HEK293 (cell line): Measurements from ENCODE around the gene PLEKHA3.

Experiments
- AEBP2 ChIP-seq: fragments of 450-650 bp; formaldehyde crosslinking; IDR thresholded peaks from 2 replicates; pipeline ENCODE4 v1.5.1; 2016; ENCODE audit warnings: missing biosample characterization, missing genetic modification characterization, borderline replicate concordance
- GLI4 ChIP-seq: fragments of 450-650 bp; formaldehyde crosslinking; IDR thresholded peaks from 2 replicates; pipeline ENCODE4 v1.5.1; 2016; ENCODE audit warnings: missing biosample characterization, missing genetic modification characterization
- GLIS2 ChIP-seq: fragments of 450-650 bp; formaldehyde crosslinking; IDR thresholded peaks from 2 replicates; pipeline ENCODE4 v1.5.1; 2016; ENCODE audit warnings: missing biosample characterization, missing genetic modification characterization
- IKZF3 ChIP-seq: fragments of 450-650 bp; IDR thresholded peaks from 2 replicates; pipeline ENCODE4 v1.5.0; 2018; ENCODE audit warnings: missing biosample characterization, mild to moderate bottlenecking, missing genetic modification characterization, moderate library complexity
- KLF10 ChIP-seq: fragments of 450-650 bp; IDR thresholded peaks from 2 replicates; pipeline ENCODE4 v1.5.1; 2018; ENCODE audit warnings: missing biosample characterization, mild to moderate bottlenecking, missing genetic modification characterization
- KLF17 ChIP-seq: fragments of 450-650 bp; formaldehyde crosslinking; IDR thresholded peaks from 2 replicates; pipeline ENCODE4 v1.5.1; 2016; ENCODE audit warnings: missing biosample characterization, missing genetic modification characterization
- KLF9 ChIP-seq: fragments of 450-650 bp; formaldehyde crosslinking; IDR thresholded peaks from 2 replicates; pipeline ENCODE4 v1.5.1; 2016; ENCODE audit warnings: missing biosample characterization, missing genetic modification characterization, low read depth
- OVOL3 ChIP-seq: fragments of 450-650 bp; formaldehyde crosslinking; IDR thresholded peaks from 2 replicates; pipeline ENCODE4 v1.5.1; 2016; ENCODE audit warnings: missing biosample characterization, missing genetic modification characterization
- RBAK ChIP-seq: fragments of 450-650 bp; formaldehyde crosslinking; IDR thresholded peaks from 2 replicates; pipeline ENCODE4 v1.5.1; 2016; ENCODE audit warnings: missing biosample characterization, missing genetic modification characterization
- WT1 ChIP-seq: fragments of 450-650 bp; formaldehyde crosslinking; IDR thresholded peaks from 2 replicates; pipeline ENCODE4 v1.5.1; 2016; ENCODE audit warnings: missing biosample characterization, missing genetic modification characterization
- YY1 ChIP-seq: fragments of 450-650 bp; formaldehyde crosslinking; IDR thresholded peaks from 2 replicates; pipeline ENCODE4 v1.5.1; 2018; ENCODE audit warnings: missing biosample characterization, missing genetic modification characterization
- ZBTB44 ChIP-seq: fragments of 450-650 bp; IDR thresholded peaks from 2 replicates; pipeline ENCODE4 v1.5.1; 2018; ENCODE audit warnings: missing biosample characterization, mild to moderate bottlenecking, missing genetic modification characterization
- ZBTB7A ChIP-seq: fragments of 450-650 bp; formaldehyde crosslinking; IDR thresholded peaks from 2 replicates; pipeline ENCODE4 v1.5.1; 2016; ENCODE audit warnings: low read depth, missing biosample characterization, missing genetic modification characterization
- ZFP37 ChIP-seq: fragments of 450-650 bp; formaldehyde crosslinking; IDR thresholded peaks from 2 replicates; pipeline ENCODE4 v1.5.1; 2016; ENCODE audit warnings: missing biosample characterization, missing genetic modification characterization
- ZNF146 ChIP-seq: fragments of 450-650 bp; formaldehyde crosslinking; IDR thresholded peaks from 2 replicates; pipeline ENCODE4 v1.5.1; 2016; ENCODE audit warnings: missing biosample characterization, missing genetic modification characterization
- ZNF223 ChIP-seq: fragments of 450-650 bp; formaldehyde crosslinking; IDR thresholded peaks from 2 replicates; pipeline ENCODE4 v1.5.1; 2016; ENCODE audit warnings: missing biosample characterization, missing genetic modification characterization
- ZNF24 ChIP-seq: fragments of 450-650 bp; formaldehyde crosslinking; IDR thresholded peaks from 2 replicates; pipeline ENCODE4 v1.5.1; 2016; ENCODE audit warnings: missing biosample characterization, missing genetic modification characterization
- ZNF248 ChIP-seq: fragments of 450-650 bp; formaldehyde crosslinking; IDR thresholded peaks from 2 replicates; pipeline ENCODE4 v1.5.1; 2017; ENCODE audit warnings: missing biosample characterization, missing genetic modification characterization
- ZNF280C ChIP-seq: fragments of 450-650 bp; formaldehyde crosslinking; IDR thresholded peaks from 2 replicates; pipeline ENCODE4 v1.5.1; 2016; ENCODE audit warnings: missing biosample characterization, missing genetic modification characterization
- ZNF324 ChIP-seq: fragments of 450-650 bp; formaldehyde crosslinking; IDR thresholded peaks from 2 replicates; pipeline ENCODE4 v1.5.1; 2016; ENCODE audit warnings: missing biosample characterization, missing genetic modification characterization
- ZNF366 ChIP-seq: fragments of 450-650 bp; formaldehyde crosslinking; conservative IDR thresholded peaks from 2 replicates; pipeline ENCODE4 v1.5.1; 2016; ENCODE audit warnings: missing biosample characterization, missing genetic modification characterization
- ZNF48 ChIP-seq: fragments of 450-650 bp; formaldehyde crosslinking; IDR thresholded peaks from 2 replicates; pipeline ENCODE4 v1.5.1; 2016; ENCODE audit warnings: missing biosample characterization, missing genetic modification characterization
- ZNF548 ChIP-seq: fragments of 450-650 bp; formaldehyde crosslinking; IDR thresholded peaks from 2 replicates; pipeline ENCODE4 v1.5.1; 2016; ENCODE audit warnings: missing biosample characterization, missing genetic modification characterization
- ZNF555 ChIP-seq: fragments of 450-650 bp; formaldehyde crosslinking; conservative IDR thresholded peaks from 2 replicates; pipeline ENCODE4 v1.5.1; 2017; ENCODE audit warnings: missing biosample characterization, mild to moderate bottlenecking, missing genetic modification characterization, inconsistent platforms
- ZNF629 ChIP-seq: fragments of 450-650 bp; formaldehyde crosslinking; IDR thresholded peaks from 2 replicates; pipeline ENCODE4 v1.5.1; 2017; ENCODE audit warnings: missing biosample characterization, missing genetic modification characterization
- ZNF660 ChIP-seq: fragments of 450-650 bp; IDR thresholded peaks from 2 replicates; pipeline ENCODE4 v1.5.1; 2018; ENCODE audit warnings: missing biosample characterization, mild to moderate bottlenecking, missing genetic modification characterization
- ZNF692 ChIP-seq: fragments of 450-650 bp; formaldehyde crosslinking; IDR thresholded peaks from 2 replicates; pipeline ENCODE4 v1.5.1; 2016; ENCODE audit warnings: missing biosample characterization, missing genetic modification characterization
- ZNF707 ChIP-seq: fragments of 450-650 bp; formaldehyde crosslinking; IDR thresholded peaks from 2 replicates; pipeline ENCODE4 v1.5.1; 2016; ENCODE audit warnings: missing biosample characterization, missing genetic modification characterization
- ZNF747 ChIP-seq: fragments of 450-650 bp; formaldehyde crosslinking; IDR thresholded peaks from 2 replicates; pipeline ENCODE4 v1.5.1; 2016; ENCODE audit warnings: missing biosample characterization, missing genetic modification characterization
- ZNF768 ChIP-seq: fragments of 450-650 bp; formaldehyde crosslinking; IDR thresholded peaks from 2 replicates; pipeline ENCODE4 v1.5.1; 2018; ENCODE audit warnings: missing biosample characterization, mild to moderate bottlenecking, missing genetic modification characterization
- ZNF791 ChIP-seq: fragments of 450-650 bp; formaldehyde crosslinking; IDR thresholded peaks from 2 replicates; pipeline ENCODE4 v1.5.1; 2016; ENCODE audit warnings: missing biosample characterization, missing genetic modification characterization
- ZNF792 ChIP-seq: fragments of 450-650 bp; formaldehyde crosslinking; IDR thresholded peaks from 2 replicates; pipeline ENCODE4 v1.5.1; 2016; ENCODE audit warnings: missing biosample characterization, missing genetic modification characterization
- ZSCAN18 ChIP-seq: fragments of 450-650 bp; formaldehyde crosslinking; IDR thresholded peaks from 2 replicates; pipeline ENCODE4 v1.5.1; 2016; ENCODE audit warnings: missing biosample characterization, missing genetic modification characterization

The PLEKHA3 gene

GRCh38 chr2:178484245-178485041, 4.2 kb downstream of the PLEKHA3 start (continued):
- TF ChIP-seq KLF9 (tag by site-specific recombination) (no peak), WT1 (tag by site-specific recombination) (no peak), ZNF707 (no peak), RBAK (tag by site-specific recombination) (no peak), ZNF747 (tag by site-specific recombination) (no peak), AEBP2 (no peak), ZNF248 (no peak), ZNF660 (tag by site-specific recombination) (peak; percentile 99), ZBTB7A (tag by site-specific recombination) (no peak), ZNF555 (tag by site-specific recombination) (no peak), ZSCAN18 (tag by site-specific recombination) (no peak), OVOL3 (tag by site-specific recombination) (no peak), ZNF48 (tag by site-specific recombination) (no peak), ZNF791 (tag by site-specific recombination) (no peak), ZNF280C (tag by site-specific recombination) (no peak), ZNF692 (tag by site-specific recombination) (peak; percentile 49; the same call in 1 of the 2 replicates), KLF17 (no peak), ZFP37 (tag by site-specific recombination) (no peak), GLIS2 (tag by site-specific recombination) (no peak), YY1 (tag by site-specific recombination) (no peak), ZNF223 (no peak), ZNF146 (tag by site-specific recombination) (0 out of 2 replicates have a peak, but pooled peaks have one; percentile 25), ZNF629 (tag by site-specific recombination) (peak; percentile 86), ZNF548 (no peak), KLF10 (tag by site-specific recombination) (peak; percentile 93), ZNF24 (peak; percentile 65; the same call in 1 of the 2 replicates), IKZF3 (tag by site-specific recombination) (peak; percentile 81), ZNF792 (no peak), ZNF324 (tag by site-specific recombination) (peak; percentile 76; the same call in 1 of the 2 replicates), GLI4 (tag by site-specific recombination) (no peak), ZNF366 (tag by site-specific recombination) (peak; percentile 54), ZNF768 (tag by site-specific recombination) (no peak), ZBTB44 (tag by site-specific recombination) (peak; percentile 91)
